Stimulated activated CD4-positive, alpha-beta T cell treated with anti-CD3 and anti-CD28 coated beads, Interleukin-2, amount 100 ng/mL, for 48 hours (primary cell): ENCODE results near the gene SMIM21.

Experiments
- DNase-seq, 2 donors: peaks; one replicate each; pipeline ENCODE4 v3.0.0-alpha.2; 2020

The SMIM21 gene

GRCh38 chr18:75421656-75422055 lies 5.8 kb downstream of the SMIM21 start:
- DNase-seq = no peak

- DNase-seq = no peak
Measured at GRCh38 chr18:75418293-75419005, 9.1 kb downstream of the SMIM21 start.

DNA sequence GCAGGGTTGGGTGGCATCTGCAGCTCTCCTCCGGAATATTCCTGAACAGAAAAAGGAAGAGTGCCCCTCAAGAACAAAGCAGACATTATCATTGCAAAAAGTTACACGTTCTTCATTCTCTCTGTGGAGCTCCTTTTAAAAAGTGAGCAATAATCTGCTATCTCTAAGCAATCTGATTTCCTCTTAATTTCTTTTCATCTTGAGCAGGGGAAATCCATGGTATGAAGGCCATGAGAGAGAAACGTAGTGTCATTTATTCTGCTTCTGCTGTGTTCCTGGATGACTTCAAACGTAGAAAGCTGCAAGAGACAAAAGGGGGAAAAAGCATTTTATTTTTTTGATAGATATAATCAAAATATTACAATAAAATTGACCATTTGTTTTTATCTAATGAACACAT lies 16.9 kb downstream of the SMIM21 start:
- DNase-seq = no peak

DNA sequence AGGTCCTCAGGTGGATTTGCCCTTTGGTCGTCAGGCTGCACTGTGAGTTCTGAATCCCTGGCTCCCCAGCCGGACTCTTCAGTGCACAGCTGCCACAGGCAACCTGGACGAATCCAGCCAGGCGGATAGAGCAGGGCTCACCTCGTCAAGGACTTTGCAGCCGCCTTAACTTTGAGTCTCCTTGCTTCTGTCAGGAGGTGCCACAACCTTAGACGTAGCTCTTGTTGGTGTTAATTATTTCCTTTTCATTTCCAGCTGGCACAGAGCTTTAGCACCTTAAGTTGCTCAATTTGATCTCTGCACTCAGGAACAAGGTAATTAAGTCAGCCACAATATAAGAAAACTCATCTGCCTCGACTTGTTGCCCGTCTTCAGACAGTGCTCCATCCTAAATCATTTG lies 17.7 kb downstream of the SMIM21 start:
- no peak for DNase-seq

DNA sequence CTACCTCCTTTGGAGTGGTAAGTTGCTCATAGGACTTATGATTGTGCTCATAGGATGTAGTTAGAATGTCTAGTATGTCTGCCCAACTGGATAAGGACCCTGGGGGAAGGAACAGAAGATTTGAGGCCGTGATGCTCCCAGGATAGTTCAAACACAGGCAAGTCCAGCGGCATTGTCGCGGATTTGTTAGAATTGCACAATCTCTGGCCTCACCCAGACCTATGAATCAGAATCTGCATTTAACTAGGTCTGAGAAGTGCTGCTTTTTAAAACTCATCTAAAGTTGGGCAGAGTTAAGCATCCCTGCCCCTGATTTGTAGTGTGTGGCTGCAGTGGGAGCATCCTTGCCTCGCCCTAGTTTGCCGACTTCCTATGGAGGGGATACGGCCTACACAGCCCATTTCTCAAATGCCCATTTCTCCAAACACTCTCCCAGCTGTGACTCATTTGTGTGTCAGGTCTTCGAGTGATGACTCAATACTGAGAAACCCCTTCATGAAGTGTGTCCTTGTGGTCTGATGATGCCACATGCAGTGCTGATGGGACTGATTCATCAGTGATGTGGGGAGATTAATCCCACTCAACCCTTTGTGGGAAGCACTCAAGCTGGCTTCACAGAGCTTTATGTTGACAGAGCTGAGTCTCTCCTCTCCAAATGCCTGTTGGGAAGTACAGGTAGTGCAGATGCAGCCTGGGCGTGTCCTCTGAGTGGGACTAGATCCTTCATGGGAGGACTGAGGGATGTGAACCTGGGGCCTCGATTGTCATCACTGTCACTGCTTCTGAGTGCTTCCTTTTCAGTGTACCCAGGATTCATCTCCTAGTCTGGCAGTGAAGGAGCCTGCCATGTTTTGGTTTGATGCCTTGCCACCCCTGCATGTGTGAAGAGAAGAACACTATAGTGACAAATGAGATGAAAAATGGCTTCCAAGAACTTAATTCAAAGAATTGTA lies 18.7 kb downstream of the SMIM21 start:
- DNase-seq = peak; percentile 17 to 20

GRCh38 chr18:75407468-75408437 lies 19.8 kb downstream of the SMIM21 start:
- no peak for DNase-seq

GRCh38 chr18:75406491-75407445 lies 20.7 kb downstream of the SMIM21 start:
- DNase-seq = no peak

- no peak for DNase-seq
Measured at GRCh38 chr18:75405351-75405750, 22.2 kb downstream of the SMIM21 start.

GRCh38 chr18:75400366-75400765 lies 27.1 kb downstream of the SMIM21 start:
- no peak for DNase-seq

DNA sequence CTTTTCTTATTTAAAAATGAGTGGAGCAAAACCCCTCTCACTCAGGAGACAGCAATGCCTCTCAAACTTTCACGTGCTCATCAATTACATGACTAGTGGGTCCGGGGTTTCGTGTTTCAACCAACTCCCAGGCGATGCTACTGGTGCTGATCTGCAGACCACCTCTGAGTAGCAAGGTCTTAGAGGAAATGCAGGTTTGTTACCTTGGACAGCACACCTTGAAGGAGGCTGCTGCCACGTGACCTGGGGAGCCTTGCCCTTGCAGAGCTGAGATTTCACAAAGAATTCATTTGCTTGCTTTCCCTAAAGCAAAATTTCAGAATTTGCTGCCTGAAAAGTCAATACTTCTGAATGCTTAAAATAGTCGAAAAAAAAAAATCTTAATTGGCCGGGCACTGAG lies 32.4 kb downstream of the SMIM21 start:
- no peak for DNase-seq

- DNase-seq = no peak
Measured at GRCh38 chr18:75393721-75394120, 33.8 kb downstream of the SMIM21 start.

DNA sequence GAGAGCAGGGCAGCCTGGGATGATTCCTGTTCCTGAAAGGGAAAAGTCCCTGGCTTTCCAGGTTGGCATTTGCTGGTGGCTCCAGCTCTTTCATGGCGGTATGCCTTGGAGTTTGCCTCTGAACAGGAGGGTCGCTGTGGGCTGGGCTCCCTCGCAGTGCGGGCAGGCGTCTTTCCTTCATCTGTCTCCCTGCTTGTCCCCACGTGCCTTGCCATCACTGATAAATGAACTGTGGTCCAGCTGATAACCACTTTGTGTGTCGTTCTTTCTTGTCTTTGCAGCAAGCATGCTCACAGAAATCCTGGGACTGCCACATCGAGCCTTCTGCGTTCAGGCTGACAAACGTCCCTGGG lies 35.3 kb downstream of the SMIM21 start:
- DNase-seq = no peak

- DNase-seq = no peak
Measured at GRCh38 chr18:75391279-75392225, 36.0 kb downstream of the SMIM21 start.

GRCh38 chr18:75390854-75391253 lies 36.6 kb downstream of the SMIM21 start:
- DNase-seq = no peak

GRCh38 chr18:75384144-75384543 lies 43.4 kb downstream of the SMIM21 start:
- no peak for DNase-seq

DNA sequence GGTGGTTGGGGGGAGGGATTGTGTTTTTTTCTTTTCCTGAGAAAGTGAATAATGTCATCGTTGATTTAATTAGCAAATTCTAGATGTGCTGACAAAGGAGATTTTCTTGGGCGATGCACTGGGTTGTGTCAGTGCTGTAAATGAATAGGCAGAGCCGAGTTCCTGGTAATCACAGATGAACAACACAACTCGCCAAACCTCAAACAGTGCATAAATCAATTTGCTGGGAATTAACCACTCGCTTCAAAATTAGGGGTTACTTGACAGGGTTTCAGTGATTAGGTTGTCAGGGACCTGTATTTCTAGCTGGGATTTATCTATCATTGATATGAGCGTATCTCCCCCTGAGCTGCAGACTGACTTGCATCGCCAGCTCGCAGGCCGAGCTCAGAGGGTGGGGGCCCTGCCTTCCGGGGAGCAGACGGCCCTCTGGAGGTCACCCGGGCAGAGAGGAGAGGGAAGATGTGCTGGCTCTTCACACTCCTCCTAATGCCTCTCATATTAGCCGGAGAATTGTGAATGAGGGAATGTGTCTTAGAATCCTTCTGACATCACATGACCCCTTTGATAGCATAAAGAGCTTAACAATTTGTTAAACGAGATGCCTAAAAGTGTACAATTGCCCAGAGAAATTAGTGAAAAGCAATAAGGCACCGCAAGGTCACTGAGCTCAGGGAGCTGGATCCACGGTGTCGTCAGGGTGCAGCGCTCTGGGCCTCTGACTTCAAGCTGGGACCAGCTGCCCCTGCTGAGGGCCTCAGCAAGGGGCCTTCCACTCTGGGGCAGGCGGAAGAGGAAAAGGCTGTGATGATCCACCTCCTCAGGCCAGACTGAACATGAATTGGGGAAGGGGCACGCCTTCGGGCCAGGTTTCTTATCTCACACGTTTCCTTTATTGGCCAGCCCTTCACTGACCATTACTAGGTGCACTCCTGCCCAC lies 48.9 kb downstream of the SMIM21 start:
- DNase-seq = no peak

GRCh38 chr18:75377926-75378325 lies 49.6 kb downstream of the SMIM21 start:
- DNase-seq = no peak

GRCh38 chr18:75377258-75377657 lies 50.2 kb downstream of the SMIM21 start:
- DNase-seq = no peak

DNA sequence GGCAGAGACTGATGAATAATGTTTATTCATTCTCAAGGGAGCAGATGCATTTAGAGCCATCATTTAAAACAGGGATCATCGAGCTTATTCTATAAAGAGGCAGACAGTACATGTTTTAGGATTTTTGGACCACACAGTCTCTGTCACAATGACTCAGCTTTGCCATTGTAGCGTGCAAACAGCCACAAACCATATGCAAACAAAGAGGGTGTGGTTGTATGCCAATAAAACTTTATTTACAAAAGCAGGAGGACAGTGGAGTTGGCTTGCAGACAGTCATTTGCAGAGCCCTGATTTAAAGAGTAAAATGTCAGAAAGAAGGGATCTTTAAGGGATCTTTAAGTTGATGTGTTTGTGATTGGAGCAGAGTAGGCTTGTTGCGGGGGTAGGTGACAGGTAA lies 51.5 kb downstream of the SMIM21 start:
- no peak for DNase-seq
